GM20000 (cell line): Measurements from ENCODE around the gene TSHZ2.
"Not testable (repeated sequence)": the region's sequence is repeated elsewhere in the genome, so short reads cannot be mapped to it uniquely, and the experiment has no call there.

Experiments used
- DNase-seq: peaks from one replicate; pipeline ENCODE4 v3.0.0; 2012; ENCODE audit warnings: low spot score
- TF ChIP-seq, protein P1 (sequence below): IDR thresholded peaks from 2 replicates; pipeline ENCODE4 v1.5.1; 2012; ENCODE audit warnings: mild to moderate bottlenecking, control low read depth; ENCODE audit errors: extremely low read depth, missing control alignments

TSHZ2 gene

DNA sequence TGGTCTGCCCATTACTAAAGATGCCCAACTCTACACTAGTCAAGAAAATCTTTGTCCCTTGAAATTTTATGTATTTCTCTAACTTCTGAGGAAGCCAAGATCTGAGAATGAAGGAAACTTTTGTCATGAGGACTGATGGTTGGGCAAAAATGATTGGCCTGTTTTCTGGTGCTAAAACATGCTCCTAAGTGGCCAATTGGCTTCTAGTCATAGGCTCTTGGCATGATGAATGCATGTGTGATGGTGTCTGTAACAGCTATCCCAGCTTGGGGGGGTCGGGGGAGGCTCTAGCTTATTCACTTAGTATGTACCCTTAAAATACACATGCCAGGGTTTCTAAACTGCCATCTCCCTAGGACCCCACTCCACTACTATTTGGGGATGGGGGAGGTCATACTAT, 392.9 kb downstream of the TSHZ2 start:
- TF ChIP-seq, protein P1, sequence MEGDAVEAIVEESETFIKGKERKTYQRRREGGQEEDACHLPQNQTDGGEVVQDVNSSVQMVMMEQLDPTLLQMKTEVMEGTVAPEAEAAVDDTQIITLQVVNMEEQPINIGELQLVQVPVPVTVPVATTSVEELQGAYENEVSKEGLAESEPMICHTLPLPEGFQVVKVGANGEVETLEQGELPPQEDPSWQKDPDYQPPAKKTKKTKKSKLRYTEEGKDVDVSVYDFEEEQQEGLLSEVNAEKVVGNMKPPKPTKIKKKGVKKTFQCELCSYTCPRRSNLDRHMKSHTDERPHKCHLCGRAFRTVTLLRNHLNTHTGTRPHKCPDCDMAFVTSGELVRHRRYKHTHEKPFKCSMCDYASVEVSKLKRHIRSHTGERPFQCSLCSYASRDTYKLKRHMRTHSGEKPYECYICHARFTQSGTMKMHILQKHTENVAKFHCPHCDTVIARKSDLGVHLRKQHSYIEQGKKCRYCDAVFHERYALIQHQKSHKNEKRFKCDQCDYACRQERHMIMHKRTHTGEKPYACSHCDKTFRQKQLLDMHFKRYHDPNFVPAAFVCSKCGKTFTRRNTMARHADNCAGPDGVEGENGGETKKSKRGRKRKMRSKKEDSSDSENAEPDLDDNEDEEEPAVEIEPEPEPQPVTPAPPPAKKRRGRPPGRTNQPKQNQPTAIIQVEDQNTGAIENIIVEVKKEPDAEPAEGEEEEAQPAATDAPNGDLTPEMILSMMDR: no peak
- DNase-seq: no peak

DNA sequence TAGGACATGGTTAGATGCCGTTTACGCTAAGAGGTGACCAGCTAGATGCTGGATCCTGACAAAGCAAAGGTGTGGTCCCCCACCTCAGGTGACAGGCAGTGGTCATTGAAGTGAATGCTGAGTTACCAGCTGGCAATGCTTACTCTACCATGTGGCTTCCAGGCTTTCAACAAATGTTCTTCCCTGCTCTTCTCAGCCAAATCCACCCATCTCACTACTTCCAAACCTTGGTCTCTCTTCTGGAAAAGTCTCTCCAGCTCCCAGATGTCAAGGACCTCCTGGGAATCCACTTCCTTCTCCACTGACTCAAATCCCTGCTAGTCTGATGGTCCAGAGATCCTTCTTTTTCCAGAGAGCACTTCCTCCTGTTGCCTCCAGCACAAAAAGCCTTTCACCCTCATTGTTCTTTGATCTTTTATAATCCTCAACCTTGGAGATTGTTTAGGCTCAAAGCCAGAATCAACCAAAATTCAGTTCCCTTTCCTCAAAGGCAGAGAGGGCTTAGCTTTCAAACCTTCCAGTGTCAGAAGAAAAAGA, 393.4 kb downstream of the TSHZ2 start:
- DNase-seq: no peak
- TF ChIP-seq, protein P1: no peak

DNA sequence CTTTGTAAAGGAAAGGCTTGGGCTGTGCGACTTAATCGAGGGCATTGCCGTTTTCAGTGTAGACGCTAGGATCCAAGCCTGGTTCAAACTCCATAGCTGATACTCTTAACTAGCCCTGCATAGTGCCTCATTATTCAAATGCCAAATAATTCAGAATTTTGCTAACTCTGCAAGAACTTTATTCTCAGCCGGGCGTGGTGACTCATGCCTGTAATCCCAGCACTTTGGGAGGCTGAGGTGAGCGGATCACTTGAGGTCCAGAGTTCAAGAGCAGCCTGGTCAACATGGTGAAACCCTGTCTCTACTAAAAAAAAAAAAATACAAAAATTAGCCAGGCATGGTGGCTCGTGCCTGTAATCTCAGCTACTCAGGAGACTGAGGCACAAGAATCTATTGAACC, 394.8 kb downstream of the TSHZ2 start:
- DNase-seq: not testable (repeated sequence)

DNA sequence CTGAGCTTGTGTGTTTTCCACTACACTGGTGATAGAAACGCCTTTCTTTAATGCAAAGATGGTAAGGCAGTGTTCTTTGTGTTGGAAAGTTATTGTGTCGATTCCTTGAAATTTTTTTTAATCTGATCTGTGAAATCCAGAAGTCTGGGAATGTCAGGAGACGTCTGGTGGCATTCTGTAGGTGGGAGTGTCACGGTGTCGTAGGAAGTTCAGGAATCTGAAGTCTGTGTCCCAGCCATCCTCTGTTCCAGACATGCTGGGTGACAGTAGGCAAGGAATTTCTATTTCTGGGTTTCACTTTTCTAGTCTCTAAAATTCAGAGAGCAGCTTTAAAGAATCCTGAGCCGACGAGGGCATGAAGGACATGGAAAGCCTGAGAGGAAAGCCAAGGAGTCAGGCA, 397.7 kb downstream of the TSHZ2 start:
- no peak for DNase-seq
- TF ChIP-seq, protein P1: no peak

DNA sequence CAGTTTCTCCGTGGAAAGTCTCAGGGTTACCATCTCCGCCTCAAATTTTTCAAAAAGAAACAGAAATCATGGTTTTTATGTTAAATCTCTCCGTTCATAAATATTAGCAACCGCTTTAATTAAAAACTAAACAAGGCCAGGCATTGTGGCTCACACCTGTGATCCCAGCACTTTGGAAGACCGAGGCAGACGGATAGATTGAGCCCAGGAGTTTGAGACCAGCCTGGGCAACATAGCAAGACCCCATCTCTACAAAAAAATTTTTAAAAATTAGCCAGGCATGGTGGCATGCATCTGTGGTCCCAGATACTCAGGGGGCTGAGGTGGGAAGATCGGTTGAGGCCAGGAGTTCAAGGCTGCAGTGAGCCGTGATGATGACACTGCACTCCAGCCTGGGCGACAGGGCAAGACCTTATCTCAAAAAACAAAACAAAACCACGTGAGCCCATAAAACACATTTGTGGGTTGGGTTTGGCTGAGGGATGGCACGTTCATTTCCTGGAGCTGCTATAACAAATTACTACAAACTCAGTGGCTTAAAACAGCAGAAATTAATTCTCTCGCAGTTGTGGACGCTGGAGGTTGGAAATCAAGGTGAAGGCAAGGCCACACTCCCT, 398.3 kb downstream of the TSHZ2 start:
- DNase-seq: no peak
- TF ChIP-seq, protein P1: no peak

DNA sequence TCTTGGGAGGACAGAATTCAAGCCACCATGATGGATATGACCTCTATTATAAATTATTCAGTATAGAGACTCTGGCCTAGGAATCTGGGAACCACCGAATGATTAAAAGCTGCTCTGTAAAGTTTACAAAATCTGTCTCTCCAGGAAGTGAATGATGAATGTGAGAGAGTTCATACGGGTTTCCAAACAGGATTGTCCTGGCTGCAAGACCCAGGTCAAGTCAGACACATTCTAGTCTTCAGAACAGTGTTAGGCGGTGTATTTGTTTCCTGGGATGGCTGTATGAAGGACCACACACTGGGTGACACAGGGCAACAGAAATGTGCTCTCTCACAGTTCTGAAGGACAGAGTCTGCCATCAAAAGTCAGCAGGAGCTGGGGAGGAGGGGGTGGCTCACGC, 399.1 kb downstream of the TSHZ2 start:
- DNase-seq: no peak
- TF ChIP-seq, protein P1: no peak

DNA sequence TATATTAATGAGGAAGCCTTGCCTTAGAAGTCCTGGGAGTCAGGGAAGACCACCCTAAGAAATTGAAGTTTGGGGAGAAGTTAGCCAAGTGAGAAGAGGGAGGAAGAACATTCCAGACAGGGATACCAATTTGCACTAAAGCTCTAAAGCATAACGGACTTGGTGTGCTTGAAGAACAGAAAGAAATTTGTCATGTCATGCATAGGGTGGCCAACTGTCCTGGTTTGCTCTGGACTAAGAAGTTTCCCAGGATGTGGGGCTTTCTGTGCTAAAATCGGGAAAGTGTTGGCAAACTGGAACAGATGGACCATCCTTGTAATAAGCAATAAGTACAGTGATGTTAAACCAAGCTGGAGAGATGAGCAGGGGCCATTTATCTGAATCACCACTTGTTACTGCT, 403.9 kb downstream of the TSHZ2 start:
- TF ChIP-seq, protein P1: no peak

More for the DNA sequence above, 403.9 kb downstream of the TSHZ2 start:
- no peak for DNase-seq
